Mucosa of gallbladder (tissue), 1 donor: ENCODE data around the gene PYGB. TPM values are rescaled to one million over a fixed set of nuclear protein-coding genes. Genes with fewer than 3 reads are reported as not detected.

Experiments used
- DNase-seq: peaks from one replicate; pipeline ENCODE4 v3.0.0-alpha.2; 2020; ENCODE audit warnings: low spot score
- total RNA-seq: library from RNA; stranded (reverse); gene quantifications from one replicate; pipeline ENCODE4 v1.2.1, GENCODE V29; 2021
- donor health status: DM: no; HTN: no; CAD: no.

PYGB gene
- total RNA-seq, 1 donor from 2014 or later = 99.5 TPM

GRCh38 chr20:25282796-25283195 lies 34.9 kb downstream of the PYGB start:
- no peak for DNase-seq

GRCh38 chr20:25283221-25283951 lies 35.5 kb downstream of the PYGB start:
- DNase-seq = no peak

GRCh38 chr20:25284131-25284601 lies 36.3 kb downstream of the PYGB start:
- no peak for DNase-seq

GRCh38 chr20:25285091-25285647 lies 37.3 kb downstream of the PYGB start:
- no peak for DNase-seq

GRCh38 chr20:25285856-25286798 lies 38.2 kb downstream of the PYGB start:
- no peak for DNase-seq

- DNase-seq = no peak
These were observed 39.0 kb downstream of the PYGB start for GRCh38 chr20:25286917-25287316.

GRCh38 chr20:25287631-25288290 lies 39.9 kb downstream of the PYGB start:
- DNase-seq = no peak

GRCh38 chr20:25288291-25289181 lies 40.7 kb downstream of the PYGB start:
- no peak for DNase-seq

GRCh38 chr20:25289886-25290597 lies 42.2 kb downstream of the PYGB start:
- no peak for DNase-seq

- DNase-seq = no peak
These were observed 43.0 kb downstream of the PYGB start for GRCh38 chr20:25290646-25291431.

- no peak for DNase-seq
These were observed 43.7 kb downstream of the PYGB start for GRCh38 chr20:25291432-25292133.

- DNase-seq = no peak
These were observed 44.4 kb downstream of the PYGB start for GRCh38 chr20:25292176-25292891.

- DNase-seq = no peak
These were observed 45.6 kb downstream of the PYGB start for GRCh38 chr20:25293507-25293906.

- no peak for DNase-seq
These were observed 46.1 kb downstream of the PYGB start for GRCh38 chr20:25293910-25294458.

- peak; percentile 41 for DNase-seq
These were observed 46.8 kb downstream of the PYGB start for GRCh38 chr20:25294459-25295385.

- peak; percentile 56 for DNase-seq
These were observed 47.7 kb downstream of the PYGB start for GRCh38 chr20:25295386-25296093.
